Mammary epithelial cell (primary cell): ENCODE data around the gene SHANK3.

ENCODE experiments used
- EZH2 ChIP-seq: IDR thresholded peaks from 2 replicates; pipeline ENCODE4 v1.6.1; 2012; ENCODE audit warnings: low read length, inconsistent platforms, borderline replicate concordance
- TF ChIP-seq, protein P1 (sequence below), 2 donors: IDR thresholded peaks in 1 of 2; conservative IDR thresholded peaks in 1 of 2; 2 replicates each; pipeline ENCODE4 v1.5.1; 2011 to 2012; ENCODE audit warnings: inconsistent platforms in 2 of 2, low read length in 2 of 2, mild to moderate bottlenecking in 2 of 2, control low read depth in 1 of 2, low read depth in 1 of 2; ENCODE audit not compliant: insufficient read depth in 1 of 2; ENCODE audit errors: extremely low read depth in 1 of 2

DNA sequence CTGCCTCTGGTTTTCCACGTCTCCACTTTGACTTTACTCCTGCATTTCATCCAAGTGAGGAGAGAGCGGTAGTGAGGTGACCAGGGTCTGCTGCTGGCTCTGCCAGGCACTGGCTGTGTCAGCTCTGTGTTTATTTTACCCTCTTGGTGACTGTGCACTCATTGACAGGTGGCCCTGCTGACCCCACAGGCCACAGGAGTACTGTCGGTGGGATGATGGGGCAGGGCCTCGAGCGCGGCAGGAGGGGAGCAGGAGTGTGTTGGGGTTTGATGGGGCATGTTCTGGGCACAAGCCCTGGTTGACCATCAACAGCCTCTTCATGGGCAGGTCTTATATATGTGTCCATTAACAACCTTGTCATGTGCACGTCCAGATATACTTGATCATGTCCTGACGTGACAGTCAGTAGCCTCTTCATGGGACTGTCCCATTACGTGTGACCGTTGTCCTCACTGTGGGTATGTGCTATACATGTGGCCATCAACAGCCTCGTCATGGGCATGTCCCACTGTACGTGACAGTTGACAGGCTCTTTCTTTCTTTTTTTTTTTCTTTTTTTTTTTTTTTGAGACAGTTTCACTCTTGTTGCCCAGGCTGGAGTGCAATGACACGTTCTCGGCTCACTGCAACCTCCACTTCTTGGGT lies 34.0 kb downstream of the SHANK3 start:
- TF ChIP-seq, protein P1, sequence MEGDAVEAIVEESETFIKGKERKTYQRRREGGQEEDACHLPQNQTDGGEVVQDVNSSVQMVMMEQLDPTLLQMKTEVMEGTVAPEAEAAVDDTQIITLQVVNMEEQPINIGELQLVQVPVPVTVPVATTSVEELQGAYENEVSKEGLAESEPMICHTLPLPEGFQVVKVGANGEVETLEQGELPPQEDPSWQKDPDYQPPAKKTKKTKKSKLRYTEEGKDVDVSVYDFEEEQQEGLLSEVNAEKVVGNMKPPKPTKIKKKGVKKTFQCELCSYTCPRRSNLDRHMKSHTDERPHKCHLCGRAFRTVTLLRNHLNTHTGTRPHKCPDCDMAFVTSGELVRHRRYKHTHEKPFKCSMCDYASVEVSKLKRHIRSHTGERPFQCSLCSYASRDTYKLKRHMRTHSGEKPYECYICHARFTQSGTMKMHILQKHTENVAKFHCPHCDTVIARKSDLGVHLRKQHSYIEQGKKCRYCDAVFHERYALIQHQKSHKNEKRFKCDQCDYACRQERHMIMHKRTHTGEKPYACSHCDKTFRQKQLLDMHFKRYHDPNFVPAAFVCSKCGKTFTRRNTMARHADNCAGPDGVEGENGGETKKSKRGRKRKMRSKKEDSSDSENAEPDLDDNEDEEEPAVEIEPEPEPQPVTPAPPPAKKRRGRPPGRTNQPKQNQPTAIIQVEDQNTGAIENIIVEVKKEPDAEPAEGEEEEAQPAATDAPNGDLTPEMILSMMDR (conservative IDR thresholded peaks at IDR 0.05 in 1 of 2, IDR thresholded peaks at IDR 0.05 in 1 of 2; ENCODE audit: extremely low read depth in 1 of 2, insufficient read depth in 1 of 2, low read depth in 1 of 2, low read length in 2 of 2): no peak
- no peak for TF ChIP-seq EZH2
